ENCODE data around the gene ZNF17. TPM values are rescaled to one million over a fixed set of nuclear protein-coding genes. Genes with fewer than 3 reads are reported as not detected.
A peak's percentile ranks its signal among the peaks of the same experiment; 100 is the strongest.

ZNF17 gene
- total and polyA plus RNA-seq, 10 donors, result 1.8 to 23.0 (median 16.6) TPM

- peaks cover 6 to 100% (median 98%) of the 10 kb centered on the region in 8 donors for H3K9me3 ChIP-seq
- 93 to 95% (median 94%) methylated on average over 3 of the region's 3 CpGs for WGBS, 5 donors
- no peak for DNase-seq
- no peaks in the 10 kb centered on the region for H3K27me3 ChIP-seq (replicated peaks in 1 of 7)
- H3K36me3 ChIP-seq, result peaks cover 18 to 75% (median 52%) of the 10 kb centered on the region in 6 donors
- TF ChIP-seq CTCF (IDR thresholded peaks at IDR 0.05 in 8 of 11, conservative IDR thresholded peaks at IDR 0.05 in 3 of 11) (no peak), POLR2AphosphoS5 (IDR thresholded peaks at IDR 0.05) (no peak), POLR2A (IDR thresholded peaks at IDR 0.05) (no peak)
- H3K4me1 ChIP-seq, result no peaks in the 10 kb centered on the region
- no peak overlapping the region for H3K27ac ChIP-seq
- no peak overlapping the region for H3K4me3 ChIP-seq
- intact Hi-C loops (cut with DNase I; ENCODE audit: low total_unique reads), result no loop called here
Measured at GRCh38 chr19:57421037-57421436, 10.1 kb downstream of the ZNF17 start.

GRCh38 chr19:57434386-57435061 lies 23.6 kb downstream of the ZNF17 start:
- intact Hi-C loops (cut with DNase I; ENCODE audit: low total_unique reads), result no loop called here
- peaks cover 0 to 18% (median 4%) of the 10 kb centered on the region in 6 donors for H3K36me3 ChIP-seq
- peak overlapping the region; percentile 85 to 98 (median 93) for H3K4me3 ChIP-seq
- H3K4me1 ChIP-seq, result peaks cover 15 to 32% (median 20%) of the 10 kb centered on the region in 6 donors
- peak overlapping the region in 4 of 8 donors; percentile 44 to 76 (median 64) for H3K27ac ChIP-seq
- peaks cover 0 to 11% (median 1%) of the 10 kb centered on the region in 8 donors for H3K9me3 ChIP-seq
- WGBS, 5 donors, result 28 to 44% (median 31%) methylated on average over 15 of the region's 15 CpGs
- TF ChIP-seq POLR2AphosphoS5 (IDR thresholded peaks at IDR 0.05), result no peak
- TF ChIP-seq POLR2A (IDR thresholded peaks at IDR 0.05), result no peak
- DNase-seq, result no peak
- no peaks in the 10 kb centered on the region for H3K27me3 ChIP-seq (replicated peaks in 1 of 7)

GRCh38 chr19:57435062-57435978 lies 24.4 kb downstream of the ZNF17 start, which contains the start of gene ZNF749:
TSS of gene ZNF749 (plus strand) at chr19:57435325. CDS start at chr19:57435579, 254 bp downstream.
- WGBS, 5 donors, result 0 to 1% (median 0%) methylated on average over 53 to 61 of the region's 61 CpGs
- Histone ChIP-seq H3K4me1 (peaks cover 15 to 32% (median 20%) of the 10 kb centered on the region in 6 donors), H3K36me3 (peaks cover 0 to 26% (median 4%) of the 10 kb centered on the region in 6 donors), H3K4me3 (peak within 1 kb of the TSS; percentile 85 to 98 (median 93)), H3K27me3 (replicated peaks in 1 of 7) (no peaks in the 10 kb centered on the region), H3K27ac (peak within 1 kb of the TSS in 7 of 8 donors; percentile 39 to 78 (median 61)), H3K9me3 (peaks cover 0 to 18% (median 5%) of the 10 kb centered on the region in 8 donors)
- intact Hi-C loops (cut with DNase I; ENCODE audit: low total_unique reads), result no loop called here
- peak; percentile 96 for DNase-seq
- no peak for TF ChIP-seq POLR2A (IDR thresholded peaks at IDR 0.05)
- peak in 1 of 11 experiments; percentile 19 for TF ChIP-seq CTCF (IDR thresholded peaks at IDR 0.05 in 8 of 11, conservative IDR thresholded peaks at IDR 0.05 in 3 of 11)
- TF ChIP-seq POLR2AphosphoS5 (IDR thresholded peaks at IDR 0.05), result peak; percentile 68 to 87 (median 78)

- Histone ChIP-seq H3K27me3 (replicated peaks in 1 of 7) (no peaks in the 10 kb centered on the region), H3K4me3 (peak overlapping the region in 5 of 8 donors; percentile 85 to 97 (median 92)), H3K27ac (no peak overlapping the region), H3K9me3 (peaks cover 0 to 29% (median 15%) of the 10 kb centered on the region in 8 donors), H3K36me3 (peaks cover 0 to 32% (median 4%) of the 10 kb centered on the region in 6 donors), H3K4me1 (peaks cover 15 to 32% (median 20%) of the 10 kb centered on the region in 6 donors)
- TF ChIP-seq POLR2A (IDR thresholded peaks at IDR 0.05) (no peak), CTCF (IDR thresholded peaks at IDR 0.05 in 8 of 11, conservative IDR thresholded peaks at IDR 0.05 in 3 of 11) (no peak), POLR2AphosphoS5 (IDR thresholded peaks at IDR 0.05) (no peak)
- no peak for DNase-seq
- WGBS, 5 donors, result 72 to 95% (median 89%) methylated on average over 1 of the region's 1 CpG
- intact Hi-C loops (cut with DNase I; ENCODE audit: low total_unique reads), result no loop called here
Measured at GRCh38 chr19:57436417-57436816, 25.5 kb downstream of the ZNF17 start.

All from spleen (tissue), 11 donors.